ENCODE results near the gene FITM1. TPM values are rescaled to one million over a fixed set of nuclear protein-coding genes. Genes with fewer than 3 reads are reported as not detected.
A peak's percentile ranks its signal among the peaks of the same experiment; 100 is the strongest.

Gene FITM1
- total RNA-seq, 1 donor from 2014 or later: 1.0 TPM

- H3K27ac Mint-ChIP-seq: no peak overlapping the region
- no peak for DNase-seq (ENCODE audit: low spot score)
- intact Hi-C loops (cut with micrococcal nuclease): no loop called here
- H3K36me3 Mint-ChIP-seq (ENCODE audit: low read depth): peaks cover 73% of the 10 kb centered on the region
- H3K4me3 Mint-ChIP-seq (ENCODE audit: low read depth): no peak overlapping the region
- H3K4me1 Mint-ChIP-seq (ENCODE audit: low read depth): peaks cover 24% of the 10 kb centered on the region
- no peaks in the 10 kb centered on the region for H3K9me3 Mint-ChIP-seq
- H3K27me3 Mint-ChIP-seq (ENCODE audit: low read depth): no peaks in the 10 kb centered on the region
These were observed 19.6 kb downstream of the FITM1 start for GRCh38 chr14:24150061-24150460.

GRCh38 chr14:24150567-24150966, 20.1 kb downstream of the FITM1 start:
- H3K4me1 Mint-ChIP-seq (ENCODE audit: low read depth): peaks cover 20% of the 10 kb centered on the region
- H3K27ac Mint-ChIP-seq: peak overlapping the region; percentile 28
- intact Hi-C loops (cut with micrococcal nuclease): no loop called here
- H3K27me3 Mint-ChIP-seq (ENCODE audit: low read depth): no peaks in the 10 kb centered on the region
- peak overlapping the region; percentile 33 for H3K4me3 Mint-ChIP-seq (ENCODE audit: low read depth)
- no peak for DNase-seq (ENCODE audit: low spot score)
- peaks cover 73% of the 10 kb centered on the region for H3K36me3 Mint-ChIP-seq (ENCODE audit: low read depth)
- no peaks in the 10 kb centered on the region for H3K9me3 Mint-ChIP-seq

GRCh38 chr14:24150993-24151392, 20.5 kb downstream of the FITM1 start:
- peaks cover 19% of the 10 kb centered on the region for H3K4me1 Mint-ChIP-seq (ENCODE audit: low read depth)
- H3K27ac Mint-ChIP-seq: no peak overlapping the region
- H3K4me3 Mint-ChIP-seq (ENCODE audit: low read depth): no peak overlapping the region
- DNase-seq (ENCODE audit: low spot score): no peak
- intact Hi-C loops (cut with micrococcal nuclease): no loop called here
- no peaks in the 10 kb centered on the region for H3K27me3 Mint-ChIP-seq (ENCODE audit: low read depth)
- H3K36me3 Mint-ChIP-seq (ENCODE audit: low read depth): peaks cover 73% of the 10 kb centered on the region
- no peaks in the 10 kb centered on the region for H3K9me3 Mint-ChIP-seq

GRCh38 chr14:24151404-24152080, 21.1 kb downstream of the FITM1 start:
- Mint-ChIP-seq H3K27me3 (ENCODE audit: low read depth) (no peaks in the 10 kb centered on the region), H3K4me3 (ENCODE audit: low read depth) (no peak overlapping the region), H3K27ac (no peak overlapping the region), H3K4me1 (ENCODE audit: low read depth) (peaks cover 19% of the 10 kb centered on the region), H3K36me3 (ENCODE audit: low read depth) (peaks cover 73% of the 10 kb centered on the region), H3K9me3 (no peaks in the 10 kb centered on the region)
- DNase-seq (ENCODE audit: low spot score): no peak
- intact Hi-C loops (cut with micrococcal nuclease): no loop called here

GRCh38 chr14:24155100-24155499, 24.6 kb downstream of the FITM1 start:
- no peaks in the 10 kb centered on the region for H3K27me3 Mint-ChIP-seq (ENCODE audit: low read depth)
- H3K4me3 Mint-ChIP-seq (ENCODE audit: low read depth): no peak overlapping the region
- H3K36me3 Mint-ChIP-seq (ENCODE audit: low read depth): peaks cover 76% of the 10 kb centered on the region
- H3K27ac Mint-ChIP-seq: no peak overlapping the region
- no peaks in the 10 kb centered on the region for H3K9me3 Mint-ChIP-seq
- intact Hi-C loops (cut with micrococcal nuclease): no loop called here
- DNase-seq (ENCODE audit: low spot score): no peak
- peaks cover 13% of the 10 kb centered on the region for H3K4me1 Mint-ChIP-seq (ENCODE audit: low read depth)

GRCh38 chr14:24156840-24157239, 26.4 kb downstream of the FITM1 start:
- Mint-ChIP-seq H3K27ac (no peak overlapping the region), H3K4me1 (ENCODE audit: low read depth) (peaks cover 16% of the 10 kb centered on the region), H3K27me3 (ENCODE audit: low read depth) (no peaks in the 10 kb centered on the region), H3K4me3 (ENCODE audit: low read depth) (no peak overlapping the region), H3K36me3 (ENCODE audit: low read depth) (peaks cover 74% of the 10 kb centered on the region), H3K9me3 (no peaks in the 10 kb centered on the region)
- intact Hi-C loops (cut with micrococcal nuclease): no loop called here
- DNase-seq (ENCODE audit: low spot score): no peak

- H3K4me3 Mint-ChIP-seq (ENCODE audit: low read depth): no peak overlapping the region
- no peaks in the 10 kb centered on the region for H3K27me3 Mint-ChIP-seq (ENCODE audit: low read depth)
- H3K27ac Mint-ChIP-seq: no peak overlapping the region
- peaks cover 74% of the 10 kb centered on the region for H3K36me3 Mint-ChIP-seq (ENCODE audit: low read depth)
- no peaks in the 10 kb centered on the region for H3K9me3 Mint-ChIP-seq
- peaks cover 21% of the 10 kb centered on the region for H3K4me1 Mint-ChIP-seq (ENCODE audit: low read depth)
- DNase-seq (ENCODE audit: low spot score): no peak
- intact Hi-C loops (cut with micrococcal nuclease): no loop called here
These were observed 26.9 kb downstream of the FITM1 start for GRCh38 chr14:24157331-24157730.

GRCh38 chr14:24159777-24160498, 29.5 kb downstream of the FITM1 start:
- Mint-ChIP-seq H3K27me3 (ENCODE audit: low read depth) (no peaks in the 10 kb centered on the region), H3K4me1 (ENCODE audit: low read depth) (peaks cover 35% of the 10 kb centered on the region), H3K36me3 (ENCODE audit: low read depth) (peaks cover 86% of the 10 kb centered on the region), H3K9me3 (no peaks in the 10 kb centered on the region), H3K27ac (peak overlapping the region; percentile 97), H3K4me3 (ENCODE audit: low read depth) (no peak overlapping the region)
- no peak for DNase-seq (ENCODE audit: low spot score)
- intact Hi-C loops (cut with micrococcal nuclease): loop anchor here (2.0 to 5.0 kb wide), 2 partner anchors 103 to 145 kb away; no protein-coding TSS in a partner anchor

- H3K4me1 Mint-ChIP-seq (ENCODE audit: low read depth): peaks cover 38% of the 10 kb centered on the region
- intact Hi-C loops (cut with micrococcal nuclease): loop anchor here (2.0 to 5.0 kb wide), 2 partner anchors 103 to 146 kb away; no protein-coding TSS in a partner anchor
- peak overlapping the region; percentile 97 for H3K27ac Mint-ChIP-seq
- no peaks in the 10 kb centered on the region for H3K9me3 Mint-ChIP-seq
- H3K4me3 Mint-ChIP-seq (ENCODE audit: low read depth): peak overlapping the region; percentile 95
- no peak for DNase-seq (ENCODE audit: low spot score)
- no peaks in the 10 kb centered on the region for H3K27me3 Mint-ChIP-seq (ENCODE audit: low read depth)
- peaks cover 86% of the 10 kb centered on the region for H3K36me3 Mint-ChIP-seq (ENCODE audit: low read depth)
These were observed 30.0 kb downstream of the FITM1 start for GRCh38 chr14:24160499-24160849.

GRCh38 chr14:24160850-24161804, 30.7 kb downstream of the FITM1 start, which contains the start of gene IRF9:
Gene IRF9, plus strand, starts transcription at chr14:24161265. Its CDS starts 880 bp downstream, at chr14:24162145.
- Mint-ChIP-seq H3K4me3 (ENCODE audit: low read depth) (peak within 1 kb of the TSS; percentile 95), H3K27me3 (ENCODE audit: low read depth) (no peaks in the 10 kb centered on the region), H3K9me3 (no peaks in the 10 kb centered on the region), H3K27ac (peak within 1 kb of the TSS; percentile 97), H3K4me1 (ENCODE audit: low read depth) (peaks cover 38% of the 10 kb centered on the region), H3K36me3 (ENCODE audit: low read depth) (peaks cover 87% of the 10 kb centered on the region)
- intact Hi-C loops (cut with micrococcal nuclease): loop anchor here (1.0 to 5.0 kb wide), 7 partner anchors 14 to 146 kb away; partner anchors contain the start of genes DCAF11, EMC9, IPO4 and NRL
- peak; percentile 97 for DNase-seq (ENCODE audit: low spot score)

GRCh38 chr14:24162093-24162492, 31.6 kb downstream of the FITM1 start:
- intact Hi-C loops (cut with micrococcal nuclease): loop anchor here (5.0 kb wide), 1 partner anchor 105 kb away; no protein-coding TSS in a partner anchor
- Mint-ChIP-seq H3K27ac (peak overlapping the region; percentile 97), H3K27me3 (ENCODE audit: low read depth) (no peaks in the 10 kb centered on the region), H3K9me3 (no peaks in the 10 kb centered on the region), H3K4me3 (ENCODE audit: low read depth) (peak overlapping the region; percentile 95), H3K36me3 (ENCODE audit: low read depth) (peaks cover 91% of the 10 kb centered on the region), H3K4me1 (ENCODE audit: low read depth) (peaks cover 42% of the 10 kb centered on the region)
- DNase-seq (ENCODE audit: low spot score): no peak

- peaks cover 92% of the 10 kb centered on the region for H3K36me3 Mint-ChIP-seq (ENCODE audit: low read depth)
- H3K27ac Mint-ChIP-seq: peak overlapping the region; percentile 59
- peaks cover 50% of the 10 kb centered on the region for H3K4me1 Mint-ChIP-seq (ENCODE audit: low read depth)
- H3K9me3 Mint-ChIP-seq: no peaks in the 10 kb centered on the region
- intact Hi-C loops (cut with micrococcal nuclease): loop anchor here (5.0 kb wide), 1 partner anchor 107 kb away; no protein-coding TSS in a partner anchor
- DNase-seq (ENCODE audit: low spot score): no peak
- no peaks in the 10 kb centered on the region for H3K27me3 Mint-ChIP-seq (ENCODE audit: low read depth)
- no peak overlapping the region for H3K4me3 Mint-ChIP-seq (ENCODE audit: low read depth)
These were observed 34.1 kb downstream of the FITM1 start for GRCh38 chr14:24164518-24164991.
